GM21447 (cell line): ENCODE data around the gene CDHR1.
"Not testable (repeated sequence)": the region's sequence is repeated elsewhere in the genome, so short reads cannot be mapped to it uniquely, and the experiment has no call there.

Source experiments
- ATAC-seq: cut with Tn5 transposase; IDR thresholded peaks from one replicate; pipeline ENCODE4 v1.9.1; 2021; ENCODE audit not compliant: unreplicated experiment

CDHR1 gene

DNA sequence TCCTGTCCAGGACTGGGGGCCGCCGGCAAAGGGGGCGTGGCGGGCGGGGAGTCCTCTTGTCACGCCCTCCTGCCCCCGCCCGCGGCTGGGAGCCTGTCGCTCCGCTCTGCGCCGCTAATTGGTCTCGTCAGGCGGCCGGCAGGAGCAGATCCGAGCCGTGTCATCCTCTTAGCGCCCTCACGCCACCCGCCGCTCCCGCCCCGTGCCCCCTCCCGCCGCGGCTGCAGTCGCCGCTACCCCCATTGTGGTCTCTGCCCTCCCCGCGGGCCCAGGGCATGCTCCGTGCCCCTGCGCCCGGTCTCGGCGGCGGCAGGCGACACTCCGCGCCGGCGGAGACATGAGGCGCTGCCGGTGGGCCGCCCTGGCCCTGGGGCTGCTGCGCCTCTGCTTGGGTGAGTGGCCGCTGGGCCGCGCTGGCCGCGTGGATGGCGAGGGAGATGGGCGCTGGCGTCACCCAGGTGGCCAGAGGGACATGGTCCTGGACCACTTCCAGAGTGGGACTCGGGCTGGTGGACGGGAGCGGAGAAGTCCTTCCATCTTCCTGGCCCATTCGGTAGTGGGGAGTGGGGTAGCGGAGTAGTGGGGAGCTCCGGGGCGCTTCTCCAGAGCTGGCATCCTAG is at the start of gene CDHR1:
CDHR1 (plus strand) TSS at position 114 of the 620 bp plus-strand sequence; CDS start at position 338, 224 bp downstream.
- ATAC-seq, result peak; percentile 68

DNA sequence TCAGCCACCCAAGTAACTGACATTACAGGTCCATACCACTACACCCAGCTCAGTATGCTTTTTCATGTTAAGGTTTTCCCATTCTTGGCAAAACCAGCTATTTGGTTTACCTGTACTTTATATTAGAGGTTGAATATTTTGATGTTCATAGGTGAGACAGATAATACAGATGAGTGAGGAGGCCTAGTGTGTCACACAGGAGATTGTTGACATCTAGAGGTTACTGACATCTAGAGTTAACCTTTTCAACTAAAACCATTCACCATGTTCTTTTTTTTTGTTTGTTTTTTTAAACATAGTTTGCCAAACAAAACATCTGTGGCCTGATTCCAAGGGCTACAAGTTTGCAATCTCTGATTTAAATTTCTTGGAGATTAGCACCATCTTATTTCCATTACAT is 47.0 kb upstream of the CDHR1 start:
- no peak for ATAC-seq

DNA sequence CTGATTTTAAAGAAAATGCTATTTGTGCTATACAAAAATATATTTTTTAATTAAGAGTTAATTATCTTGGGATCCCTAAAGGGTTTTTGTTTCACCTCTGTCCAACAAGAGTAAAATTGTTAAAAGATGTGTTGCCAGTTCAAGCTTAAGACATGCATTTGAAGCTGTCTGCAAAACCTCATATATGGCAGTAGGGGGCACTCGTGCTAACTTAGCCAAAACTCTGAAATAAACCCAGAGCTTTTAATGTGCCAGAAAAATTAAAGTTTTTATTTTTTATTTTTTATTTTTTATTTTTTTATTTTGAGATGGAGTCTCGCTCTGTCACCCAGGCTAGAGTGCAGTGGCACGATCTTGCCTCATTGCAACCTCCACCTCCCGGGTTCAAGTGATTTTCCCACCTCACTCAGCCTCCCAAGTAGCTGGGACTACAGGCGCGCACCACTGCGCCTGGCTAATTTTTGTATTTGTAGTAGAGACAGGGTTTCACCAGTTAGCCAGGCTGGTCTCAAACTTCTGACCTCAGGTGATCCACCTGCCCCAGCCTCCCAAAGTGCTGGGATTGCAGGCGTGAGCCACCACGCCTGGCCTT is 46.2 kb upstream of the CDHR1 start:
- ATAC-seq, result peak; percentile 70

DNA sequence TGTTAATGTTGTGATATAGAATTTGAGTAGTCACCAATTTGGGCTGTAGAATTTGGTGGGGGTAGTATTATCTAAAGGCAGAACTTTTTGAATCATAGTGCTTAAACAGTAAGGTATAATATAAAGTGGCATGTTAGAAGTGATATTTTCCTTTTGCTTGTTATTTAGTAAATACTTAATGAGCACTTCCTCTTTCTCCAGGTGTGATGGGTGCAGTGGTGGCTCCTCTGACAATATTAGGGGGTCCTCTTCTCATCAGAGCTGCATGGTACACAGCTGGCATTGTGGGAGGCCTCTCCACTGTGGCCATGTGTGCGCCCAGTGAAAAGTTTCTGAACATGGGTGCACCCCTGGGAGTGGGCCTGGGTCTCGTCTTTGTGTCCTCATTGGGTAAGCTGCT is 44.5 kb upstream of the CDHR1 start:
- no peak for ATAC-seq

DNA sequence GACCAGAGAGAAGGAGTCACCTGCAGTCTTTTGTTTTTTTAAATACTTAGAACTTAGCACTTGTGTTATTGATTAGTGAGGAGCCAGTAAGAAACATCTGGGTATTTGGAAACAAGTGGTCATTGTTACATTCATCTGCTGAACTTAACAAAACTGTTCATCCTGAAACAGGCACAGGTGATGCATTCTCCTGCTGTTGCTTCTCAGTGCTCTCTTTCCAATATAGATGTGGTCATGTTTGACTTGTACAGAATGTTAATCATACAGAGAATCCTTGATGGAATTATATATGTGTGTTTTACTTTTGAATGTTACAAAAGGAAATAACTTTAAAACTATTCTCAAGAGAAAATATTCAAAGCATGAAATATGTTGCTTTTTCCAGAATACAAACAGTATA is 41.6 kb upstream of the CDHR1 start:
- ATAC-seq, result no peak

DNA sequence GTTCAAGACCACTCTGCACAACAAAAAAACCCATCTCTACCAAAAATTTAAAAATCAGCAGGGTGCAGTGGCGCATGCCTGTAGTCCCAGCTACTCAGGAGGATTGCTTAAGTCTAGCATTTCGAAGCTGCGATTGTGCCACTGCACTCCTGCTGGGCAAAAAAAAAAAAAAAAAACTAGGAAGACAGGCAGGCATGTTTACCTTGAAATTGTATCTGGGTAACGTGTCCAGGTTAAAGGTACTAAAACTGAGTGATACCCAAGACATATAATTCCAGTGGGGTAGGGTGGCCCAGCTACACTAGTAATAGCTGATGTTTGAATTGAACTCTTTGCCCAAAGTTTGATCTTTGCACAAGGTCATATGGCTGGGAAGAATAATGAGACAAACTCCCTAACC is 38.8 kb upstream of the CDHR1 start:
- no peak for ATAC-seq

DNA sequence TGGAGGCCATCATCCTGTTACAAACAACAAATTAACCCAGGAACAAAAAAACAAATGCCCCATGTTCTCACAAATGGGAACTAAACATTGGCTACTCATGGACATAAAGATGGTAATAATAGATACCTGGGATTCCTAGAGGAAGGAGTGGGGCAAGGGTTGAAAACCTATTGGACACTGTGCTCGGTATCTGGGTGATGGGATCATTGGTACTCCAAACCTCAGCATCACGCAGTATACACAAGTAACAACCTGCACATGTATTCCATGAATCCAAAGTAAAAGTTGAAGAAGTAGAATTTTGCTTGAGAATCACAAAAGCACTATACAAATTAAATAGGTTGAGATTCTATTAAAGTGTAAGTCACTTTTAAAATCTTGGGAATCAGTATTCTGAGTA is 38.3 kb upstream of the CDHR1 start:
- no peak for ATAC-seq

DNA sequence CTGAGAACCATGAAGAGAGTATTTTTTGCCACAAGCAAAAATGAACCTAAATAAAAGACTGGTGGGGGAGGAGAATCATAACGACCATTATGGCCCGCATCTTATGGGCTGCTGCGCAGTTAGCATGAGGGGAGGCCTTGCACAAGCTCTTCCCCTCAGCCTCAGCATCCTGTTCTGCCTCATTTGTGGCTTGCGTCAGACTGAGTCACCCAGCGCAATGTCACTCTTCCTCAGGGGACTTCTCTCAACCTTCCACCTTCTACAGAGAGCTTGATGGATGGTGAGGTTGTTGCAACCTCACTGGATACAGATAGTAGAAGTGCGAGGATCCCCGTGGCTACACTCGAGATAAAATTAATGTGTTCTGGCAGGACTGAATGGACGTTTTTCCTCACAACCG is 37.6 kb upstream of the CDHR1 start:
- peak; percentile 72 for ATAC-seq

DNA sequence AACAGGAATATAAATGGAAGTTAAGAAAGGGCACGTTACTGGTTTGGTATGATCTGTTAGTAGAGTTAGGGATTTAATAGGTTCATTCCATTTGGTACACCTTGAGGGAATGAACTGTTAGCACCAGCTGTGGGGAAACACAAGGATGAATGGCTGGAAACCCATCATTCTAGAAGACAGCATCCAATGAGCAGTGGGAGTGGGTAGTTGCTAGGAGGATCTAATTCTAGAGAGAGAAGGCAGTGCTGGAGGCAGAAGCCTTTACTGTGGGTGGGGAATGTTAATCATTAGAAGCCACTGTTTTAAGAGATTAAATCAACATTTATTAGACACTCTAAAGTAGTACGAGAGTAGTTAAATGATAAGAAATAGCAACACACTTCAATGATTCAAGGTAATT is 36.3 kb upstream of the CDHR1 start:
- ATAC-seq, result no peak

DNA sequence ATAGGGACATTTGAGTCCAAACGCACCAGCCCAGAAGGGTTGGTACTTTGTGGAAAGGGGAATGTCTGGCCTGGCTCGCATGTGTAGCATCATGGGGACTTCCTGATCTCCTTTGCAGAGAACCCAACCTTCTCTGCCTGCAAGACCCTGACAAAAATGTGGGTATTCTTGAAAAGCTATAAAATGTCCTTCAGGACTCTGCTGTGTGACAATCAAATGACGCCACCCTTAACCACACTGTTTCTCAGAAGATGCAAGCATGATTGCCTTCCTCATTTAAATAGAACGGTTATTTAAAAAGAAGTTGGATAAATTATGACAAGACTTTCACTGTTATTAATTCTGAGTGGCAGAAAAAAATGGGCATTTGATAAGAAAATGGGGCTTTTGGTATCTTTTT is 35.8 kb upstream of the CDHR1 start:
- no peak for ATAC-seq

DNA sequence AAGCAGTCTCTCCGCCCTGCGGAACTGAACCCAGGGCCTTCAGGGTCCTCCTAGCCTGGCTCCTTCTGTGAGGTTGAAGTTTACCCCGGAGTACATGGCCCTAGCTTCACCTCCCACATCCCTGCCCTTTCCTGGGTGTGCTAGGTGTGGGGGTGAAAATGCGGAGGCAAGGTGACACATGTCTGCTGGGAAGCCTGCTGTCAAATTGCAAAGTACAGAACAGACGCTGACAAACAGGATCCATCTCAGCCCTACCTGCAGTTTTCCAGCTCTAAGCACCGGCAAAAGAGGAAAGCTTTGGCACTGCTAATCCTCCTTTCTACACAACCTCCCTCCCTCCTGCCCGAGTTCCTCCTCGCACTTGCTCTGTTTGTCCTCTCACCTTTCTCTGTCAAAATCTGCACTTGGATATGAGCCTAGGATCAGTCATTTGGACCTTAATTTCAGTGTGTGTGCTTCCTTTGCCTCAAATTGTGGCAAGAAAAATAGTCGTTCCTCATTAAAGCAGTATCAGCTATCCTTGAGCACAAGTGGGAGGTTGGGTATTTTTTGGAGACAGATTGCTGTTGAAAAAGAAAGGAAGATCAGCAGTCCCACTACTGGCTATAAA is 35.2 kb upstream of the CDHR1 start:
- ATAC-seq, result no peak

DNA sequence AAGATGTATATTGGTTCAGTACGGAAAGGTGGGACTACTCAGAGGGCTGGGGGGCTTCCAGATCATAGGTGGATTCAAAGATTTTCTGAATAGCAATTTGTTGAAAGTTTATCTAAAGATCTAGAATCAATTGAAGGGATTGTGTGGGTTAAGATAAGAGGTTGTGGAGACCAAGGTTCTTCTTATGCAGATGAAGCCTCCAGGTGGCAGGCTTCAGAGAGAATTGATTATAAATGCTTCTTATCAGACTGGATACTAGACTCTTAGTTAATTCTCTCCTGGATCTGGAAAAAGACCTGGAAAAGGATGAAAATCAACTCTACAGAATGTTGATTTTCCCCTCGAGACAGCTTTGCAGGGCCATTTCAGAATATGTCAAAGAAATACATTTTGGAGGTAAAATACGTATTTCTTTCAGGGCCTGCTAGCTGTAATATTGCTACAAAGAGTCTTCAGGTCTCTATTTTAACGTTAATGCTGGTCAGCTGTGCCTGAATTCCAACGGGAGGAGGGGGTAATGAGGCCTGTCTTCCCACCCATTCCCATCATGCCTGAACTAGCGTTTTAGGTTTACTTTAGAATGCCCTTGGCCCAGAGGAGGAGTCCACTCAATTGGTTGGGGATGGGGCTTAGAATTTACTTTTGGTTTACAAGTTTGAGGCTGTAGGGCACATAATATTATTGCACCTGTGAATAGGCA is 33.5 kb upstream of the CDHR1 start:
- ATAC-seq, result no peak

DNA sequence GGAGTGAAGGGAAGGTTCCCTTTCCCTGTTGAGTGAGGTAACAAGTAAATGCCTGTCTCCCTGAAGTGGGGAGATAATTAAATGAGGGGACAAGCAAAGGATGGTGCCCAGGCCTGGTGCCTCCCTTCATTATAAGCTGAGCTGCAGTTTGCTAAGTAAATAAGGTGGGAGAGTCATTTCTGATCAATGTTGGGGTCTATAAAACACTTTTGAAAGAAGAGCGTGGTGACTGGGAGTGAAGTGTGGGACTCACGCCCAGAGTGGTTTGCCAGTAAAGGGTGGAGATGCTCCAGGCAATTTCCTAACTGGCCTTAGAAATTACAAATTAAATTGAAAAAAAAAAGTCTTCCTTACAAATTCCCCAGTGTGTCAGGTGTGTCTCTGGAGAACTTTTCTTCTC is 30.3 kb upstream of the CDHR1 start:
- ATAC-seq, result no peak

DNA sequence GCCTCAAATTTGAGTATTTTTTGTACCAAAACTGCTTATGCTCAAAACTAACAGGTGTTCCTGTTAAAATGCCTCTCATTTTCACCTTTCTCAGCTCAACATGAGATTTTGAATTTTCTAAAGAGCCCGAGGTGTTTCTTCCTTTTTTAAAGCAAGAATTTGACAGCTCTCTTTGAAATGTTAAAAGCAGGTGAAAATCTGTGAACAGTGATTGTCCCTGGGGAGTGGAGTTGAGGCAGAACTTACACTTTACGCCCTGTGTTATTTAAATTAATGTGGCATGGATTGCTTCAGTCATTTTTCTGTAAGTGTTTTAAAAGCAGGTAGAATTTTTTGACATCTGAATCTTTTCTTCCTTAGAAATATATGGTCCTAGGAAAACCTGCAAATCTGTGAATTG is 29.9 kb upstream of the CDHR1 start:
- no peak for ATAC-seq

DNA sequence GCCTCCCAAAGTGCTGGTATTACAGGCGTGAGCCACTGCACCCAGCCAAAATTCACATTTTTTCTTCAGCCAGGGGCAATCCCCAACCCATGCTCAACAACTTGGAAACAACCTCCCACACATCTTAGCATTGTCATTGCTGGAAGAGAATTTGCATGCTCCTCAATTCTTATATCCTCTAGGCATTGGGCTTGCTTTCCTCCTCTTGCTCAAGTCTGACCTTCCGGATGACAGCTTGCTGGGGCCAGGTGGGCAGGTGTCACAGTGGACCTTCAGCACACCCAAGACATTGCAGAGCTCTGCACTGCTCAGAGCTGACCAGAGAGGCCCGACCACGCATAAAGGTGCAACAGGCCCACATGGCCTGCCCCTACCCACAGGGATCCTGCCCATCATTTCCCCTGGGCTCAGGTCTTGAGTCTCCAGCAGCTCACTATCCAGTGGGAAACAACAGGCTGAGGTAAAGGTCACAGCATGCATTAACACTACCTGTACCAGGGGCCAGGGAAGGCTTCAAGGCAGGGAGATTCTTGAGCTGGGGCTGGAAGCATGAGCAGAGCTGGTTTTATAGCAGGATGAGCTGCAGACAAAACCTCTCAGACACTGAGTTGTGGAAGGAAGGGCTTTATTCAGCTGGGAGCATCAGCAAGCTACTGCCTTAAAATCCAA is 27.6 kb upstream of the CDHR1 start:
- ATAC-seq, result peak; percentile 46

DNA sequence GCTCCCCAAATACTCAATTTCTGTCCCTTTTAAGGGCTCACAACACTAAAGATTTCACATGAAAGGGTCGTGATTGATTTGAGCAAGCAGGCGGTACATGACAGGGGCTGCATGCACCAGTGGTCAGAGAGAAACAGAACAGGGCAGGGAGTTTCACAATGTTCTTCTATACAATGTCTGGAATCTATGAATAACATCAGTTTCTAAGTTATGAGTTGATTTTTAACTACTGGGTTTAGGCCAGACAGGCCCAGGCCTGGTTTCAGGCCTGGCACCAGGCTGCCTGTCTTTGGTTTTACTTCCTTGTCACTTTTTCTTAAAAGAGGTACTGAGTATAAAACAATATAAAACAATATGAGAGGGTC is 27.1 kb upstream of the CDHR1 start:
- ATAC-seq, result peak; percentile 17

DNA sequence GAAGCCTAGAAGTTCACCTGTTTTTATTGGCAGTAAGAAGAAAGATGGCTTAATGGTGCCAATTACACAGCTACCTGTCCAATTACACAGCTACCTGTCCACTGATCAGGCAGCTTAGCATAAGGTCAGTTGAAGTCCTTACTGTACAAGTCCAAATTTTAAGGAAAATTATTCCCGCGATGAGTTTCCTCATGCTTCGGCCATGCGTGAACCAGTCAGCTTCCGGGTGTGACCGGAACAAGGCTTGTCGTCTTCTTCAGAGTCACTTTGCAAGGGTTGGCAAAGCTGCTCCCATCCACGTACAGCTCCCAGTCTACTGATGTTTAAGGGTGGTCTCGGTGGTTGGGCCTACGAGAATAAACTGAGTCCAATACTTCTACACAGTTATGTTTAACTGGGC is 26.0 kb upstream of the CDHR1 start:
- not testable (repeated sequence) for ATAC-seq

DNA sequence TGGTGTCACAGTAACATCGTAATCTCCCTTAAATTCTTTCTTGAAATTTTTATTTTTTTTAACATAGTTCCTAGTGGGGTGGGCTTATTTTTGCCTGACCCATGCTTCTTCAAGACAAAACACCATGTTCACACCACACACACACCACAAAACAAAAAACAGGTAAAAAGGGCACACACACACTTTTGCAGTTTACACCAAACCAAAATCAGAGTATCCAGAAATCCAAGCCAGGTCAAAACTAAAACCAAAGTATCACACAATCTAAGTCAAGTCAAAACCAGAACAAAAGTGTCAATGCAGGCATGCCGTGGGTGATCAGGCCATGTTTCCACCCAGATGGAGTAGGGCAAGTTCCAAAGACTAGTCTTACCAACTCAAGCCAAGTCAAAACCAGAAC is 23.1 kb upstream of the CDHR1 start:
- ATAC-seq, result not testable (repeated sequence)

DNA sequence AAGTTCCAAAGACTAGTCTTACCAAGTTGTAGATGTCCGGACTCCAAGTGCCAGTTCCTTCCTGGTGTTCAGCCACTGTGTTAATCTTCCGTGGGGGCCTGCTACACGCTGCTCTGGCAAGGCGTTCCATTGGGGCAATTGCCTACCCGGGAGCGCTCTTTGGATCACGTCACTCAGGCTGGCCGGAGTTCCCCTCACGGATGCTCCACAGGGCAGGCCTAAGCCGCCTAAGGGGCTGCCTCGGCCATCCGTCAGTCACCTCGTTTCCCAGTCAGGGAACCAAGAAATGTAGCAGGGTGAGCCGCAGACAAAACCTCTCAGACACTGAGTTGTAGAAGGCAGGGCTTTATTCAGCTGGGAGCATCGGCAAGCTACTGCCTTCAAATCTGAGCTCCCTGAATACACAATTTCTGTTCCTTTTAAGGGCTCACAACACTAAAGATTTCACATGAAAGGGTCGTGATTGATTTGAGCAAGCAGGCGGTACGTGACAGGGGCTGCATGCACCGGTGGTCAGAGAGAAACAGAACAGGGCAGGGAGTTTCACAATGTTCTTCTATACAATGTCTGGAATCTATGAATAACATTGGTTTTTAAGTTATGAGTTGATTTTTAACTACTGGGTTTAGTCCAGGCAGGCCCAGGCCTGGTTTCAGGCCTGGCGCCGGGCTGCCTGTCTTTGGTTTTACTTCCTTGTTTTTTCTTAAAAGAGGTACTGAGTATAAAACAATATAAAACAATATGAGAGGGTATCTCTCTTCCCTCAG is 22.5 kb upstream of the CDHR1 start:
- peak; percentile 20 for ATAC-seq

DNA sequence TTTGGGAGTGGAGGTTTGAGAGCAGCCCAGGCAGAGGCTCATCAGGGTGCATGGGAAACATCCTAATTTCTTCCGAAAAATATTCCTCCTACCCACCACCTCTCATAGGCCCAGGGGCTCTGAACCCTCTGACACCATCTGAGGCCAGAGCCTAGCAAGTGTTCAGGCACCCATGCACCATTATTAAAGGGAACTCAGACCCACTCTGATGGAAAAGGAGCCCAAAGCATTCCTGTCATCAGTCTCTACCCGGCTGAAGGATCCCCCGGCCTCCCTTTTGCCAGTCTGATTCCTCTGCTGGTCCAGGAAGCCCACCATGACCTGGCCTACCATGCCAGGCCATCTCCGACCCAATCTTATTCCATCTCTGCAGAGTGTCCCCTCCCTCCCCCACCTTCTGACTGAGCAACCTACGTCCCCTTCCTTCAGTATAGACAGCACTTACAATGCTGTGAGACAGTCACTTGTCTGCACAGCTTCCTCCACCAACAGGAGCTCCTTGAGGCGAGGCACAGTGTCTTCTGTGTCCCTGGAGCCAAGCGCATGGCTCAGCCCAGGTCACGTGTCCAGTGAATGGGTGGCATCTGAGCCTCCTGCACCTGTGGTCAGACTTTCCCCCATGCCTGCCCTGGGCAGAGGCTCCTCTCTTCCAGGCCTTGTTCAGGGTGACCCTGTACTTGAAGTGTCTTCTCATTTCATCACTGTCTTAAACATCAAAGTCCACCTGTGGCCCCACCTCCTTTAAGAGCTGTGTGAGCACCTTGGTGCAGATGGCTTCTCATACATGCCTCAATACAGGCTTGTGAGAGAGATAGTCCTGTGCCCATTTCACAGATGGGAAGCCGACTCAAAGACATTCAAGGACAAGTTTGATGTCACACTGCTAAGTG is 21.6 kb upstream of the CDHR1 start:
- ATAC-seq, result peak; percentile 51
